Panc1 (cell line): ENCODE results near the gene IBA57. TPM values are rescaled to one million over a fixed set of nuclear protein-coding genes. Genes with fewer than 3 reads are reported as not detected.

Experiments used
- ATAC-seq: fragments of 200-7000 bp; cut with Tn5 transposase; 2 replicates; pipeline ENCODE4 v1.9.1; 2020; ENCODE audit warnings: mild to moderate bottlenecking, moderate library complexity
- BruUV-seq: library from RNA; stranded (reverse); fragments of 400-500 nt; replicated peaks from 2 replicates; lab custom pipeline; 2021; lab: Mats Ljungman, UMichigan
- CTCF ChIA-PET: fragments of 300-600 bp; sonication (Branson Sonifier 250); formaldehyde crosslinking; loops from one replicate; lab custom pipeline; 2022; ENCODE audit warnings: antibody characterized with exemption; lab: Charles Lee
- POLR2A ChIA-PET: fragments of 300-600 bp; sonication (Branson Sonifier 250); formaldehyde crosslinking; loops from one replicate; lab custom pipeline; 2022; ENCODE audit warnings: antibody characterized with exemption; lab: Charles Lee
- DNase-seq: peaks from one replicate; pipeline ENCODE4 v3.0.0-alpha.2; 2010; ENCODE audit warnings: low read depth, low spot score
- H3K27ac ChIP-seq: 2 replicates; pipeline ENCODE4 v1.5.1; 2011; ENCODE audit warnings: mild to moderate bottlenecking, low read length, inconsistent platforms
- H3K27me3 ChIP-seq: fragments of 200-500 bp; sonication (Bioruptor generic); 2 replicates; pipeline ENCODE4 v1.6.0; 2014; ENCODE audit warnings: low read length, inconsistent platforms; ENCODE audit not compliant: control insufficient read depth, insufficient read depth
- H3K36me3 ChIP-seq: fragments of 200-500 bp; sonication (Bioruptor generic); 2 replicates; pipeline ENCODE4 v1.5.1; 2014; ENCODE audit warnings: inconsistent platforms, mild to moderate bottlenecking, low read length, moderate library complexity; ENCODE audit not compliant: control insufficient read depth, insufficient read depth
- H3K4me1 ChIP-seq: 2 replicates; pipeline ENCODE4 v1.5.1; 2011; ENCODE audit warnings: inconsistent platforms, mild to moderate bottlenecking, low read length, moderate library complexity; ENCODE audit not compliant: control insufficient read depth, insufficient read depth
- H3K4me3 ChIP-seq, 2 experiments: 2 replicates each; pipeline ENCODE4 v1.5.1; 2011 to 2012; ENCODE audit warnings: low read depth in 2 of 2, low read length in 2 of 2, mild to moderate bottlenecking in 2 of 2, inconsistent platforms in 1 of 2, moderate library complexity in 1 of 2
- H3K9me3 ChIP-seq: fragments of 200-500 bp; sonication (Bioruptor generic); 2 replicates; pipeline ENCODE4 v1.5.1; 2014; ENCODE audit warnings: low read depth, mild to moderate bottlenecking, inconsistent platforms, low read length, moderate library complexity; ENCODE audit not compliant: control insufficient read depth, insufficient read depth
- CTCF ChIP-seq: fragments of 450-650 bp; IDR thresholded peaks from 2 replicates; pipeline ENCODE4 v1.5.1; 2017; ENCODE audit warnings: mild to moderate bottlenecking
- POLR2AphosphoS5 ChIP-seq: IDR thresholded peaks from 2 replicates; pipeline ENCODE4 v1.6.1; 2012; ENCODE audit warnings: mild to moderate bottlenecking, low read depth, low read length, moderate library complexity
- REST ChIP-seq, 2 experiments: IDR thresholded peaks; 2 replicates each; pipeline ENCODE4 v1.6.1; 2011 to 2012; ENCODE audit warnings: low read depth in 2 of 2, control low read depth in 1 of 2, low read length in 1 of 2, mild to moderate bottlenecking in 1 of 2, moderate library complexity in 1 of 2; ENCODE audit not compliant: insufficient read depth in 1 of 2
- SIN3A ChIP-seq: IDR thresholded peaks from 2 replicates; pipeline ENCODE4 v1.6.1; 2012; ENCODE audit warnings: low read depth, mild to moderate bottlenecking, low read length, moderate library complexity, borderline replicate concordance; ENCODE audit not compliant: insufficient read depth
- TCF7L2 ChIP-seq: IDR thresholded peaks from 2 replicates; pipeline ENCODE4 v1.6.1; 2011; ENCODE audit warnings: mild to moderate bottlenecking, low read depth, low read length, inconsistent platforms
- in situ Hi-C: cut with HindIII; loops from 2 replicates; pipeline ENCODE4 v1.10.0; 2016; ENCODE audit warnings: low sequenced_read_pairs, low pct_unique_long_range_greater_than_20kb
- intact Hi-C: fragments of 100-400 bp; cut with micrococcal nuclease; formaldehyde crosslinking; loops from one replicate; pipeline ENCODE4 v1.10.0; 2022; ENCODE audit not compliant: unreplicated experiment
- total RNA-seq: library from RNA; stranded (reverse); gene quantifications from one replicate; pipeline ENCODE4 v1.2.1, GENCODE V29; 2021; ENCODE audit not compliant: unreplicated experiment

The IBA57 gene
- total RNA-seq, 1 experiment from 2014 or later: 11.3 TPM

GRCh38 chr1:228215663-228216116, 50.1 kb downstream of the IBA57 start:
- BruUV-seq: no TSS peak
- in situ Hi-C loops: no loop called here
- ChIA-PET POLR2A (no interaction called here), CTCF (no interaction called here)
- no peak for DNase-seq
- no peak for ATAC-seq
- H3K9me3 ChIP-seq: no peaks in the 10 kb centered on the region
- no peak overlapping the region for H3K27ac ChIP-seq
- no peaks in the 10 kb centered on the region for H3K4me1 ChIP-seq
- no peaks in the 10 kb centered on the region for H3K27me3 ChIP-seq
- no peak for TF ChIP-seq CTCF
- TF ChIP-seq SIN3A: no peak
- TF ChIP-seq TCF7L2: no peak
- TF ChIP-seq REST (IDR thresholded peaks at IDR 0.05; ENCODE audit: insufficient read depth in 1 of 2, low read depth in 2 of 2, low read length in 1 of 2): no peak
- TF ChIP-seq POLR2AphosphoS5: no peak
- H3K4me3 ChIP-seq: no peak overlapping the region
- intact Hi-C loops: no loop called here
- H3K36me3 ChIP-seq: no peaks in the 10 kb centered on the region

GRCh38 chr1:228216371-228217320, 51.0 kb downstream of the IBA57 start:
- no peak for DNase-seq
- H3K9me3 ChIP-seq: no peaks in the 10 kb centered on the region
- H3K4me1 ChIP-seq: no peaks in the 10 kb centered on the region
- no peaks in the 10 kb centered on the region for H3K27me3 ChIP-seq
- H3K27ac ChIP-seq: no peak overlapping the region
- in situ Hi-C loops: no loop called here
- TF ChIP-seq SIN3A: no peak
- TF ChIP-seq CTCF: no peak
- no peak for TF ChIP-seq POLR2AphosphoS5
- no peak for TF ChIP-seq TCF7L2
- TF ChIP-seq REST (IDR thresholded peaks at IDR 0.05; ENCODE audit: insufficient read depth in 1 of 2, low read depth in 2 of 2, low read length in 1 of 2): no peak
- ChIA-PET POLR2A (no interaction called here), CTCF (interaction anchor here (0.6 kb wide), 1 partner anchor 1320 kb away, joined by 3 read pairs; no protein-coding TSS in a partner anchor)
- ATAC-seq: no peak
- no peaks in the 10 kb centered on the region for H3K36me3 ChIP-seq
- BruUV-seq: no TSS peak
- no peak overlapping the region for H3K4me3 ChIP-seq
- intact Hi-C loops: no loop called here
